BJ (cell line): ENCODE results near the gene MRPL52. TPM values are rescaled to one million over a fixed set of nuclear protein-coding genes. Genes with fewer than 3 reads are reported as not detected.
"Not testable (repeated sequence)": the region's sequence is repeated elsewhere in the genome, so short reads cannot be mapped to it uniquely, and the experiment has no call there.

Experiments used
- CTCF ChIA-PET: fragments of 350-600 bp; formaldehyde crosslinking; extraction: SDS; loops from one replicate; lab custom pipeline; 2021; ENCODE audit warnings: antibody characterized with exemption, inconsistent platforms; lab: Yijun Ruan, JAX
- POLR2A ChIA-PET: fragments of 300-600 bp; sonication (Branson Sonifier 250); formaldehyde crosslinking; extraction: SDS; loops from one replicate; lab custom pipeline; 2021; ENCODE audit warnings: antibody characterized with exemption; lab: Charles Lee
- DNase-seq: peaks from one replicate; pipeline ENCODE4 v3.0.0-alpha.2; 2011; ENCODE audit warnings: low read depth
- H3K27me3 ChIP-seq: 2 replicates; pipeline ENCODE4 v1.6.0; 2011; ENCODE audit warnings: low read length; ENCODE audit not compliant: control insufficient read depth, insufficient read depth
- H3K36me3 ChIP-seq: 2 replicates; pipeline ENCODE4 v1.5.1; 2011; ENCODE audit warnings: low read length; ENCODE audit not compliant: control insufficient read depth, insufficient read depth
- H3K4me3 ChIP-seq: 2 replicates; pipeline ENCODE4 v1.5.1; 2011; ENCODE audit warnings: low read depth, mild to moderate bottlenecking, control low read depth, low read length
- CTCF ChIP-seq: IDR thresholded peaks from 2 replicates; pipeline ENCODE4 v1.5.1; 2011; ENCODE audit warnings: low read depth, mild to moderate bottlenecking, control low read depth, inconsistent platforms, low read length, moderate library complexity; ENCODE audit not compliant: insufficient read depth
- polyA plus RNA-seq: library from polyadenylated mRNA; depleted of rRNA; stranded (reverse); fragments of >200 nt; gene quantifications from 2 replicates; pipeline ENCODE4 v1.2.3, GENCODE V29; 2011

Gene MRPL52
- polyA plus RNA-seq, 1 experiment: 66.7 TPM

- CTCF ChIA-PET: interaction anchor here (0.8 to 1.5 kb wide), 3 partner anchors 10 to 31 kb away, joined by 3 read pairs; no protein-coding TSS in a partner anchor
Measured at GRCh38 chr14:22791301-22791700, 38.4 kb upstream of the MRPL52 start.

GRCh38 chr14:22792158-22792557 is 37.5 kb upstream of the MRPL52 start:
- ChIA-PET CTCF (interaction anchor here (1.5 kb wide), 1 partner anchor 11 kb away, joined by 3 read pairs; no protein-coding TSS in a partner anchor), POLR2A (no interaction called here)
- no peaks in the 10 kb centered on the region; the same call in none of the 2 replicates for H3K27me3 ChIP-seq
- H3K4me3 ChIP-seq: no peak overlapping the region
- TF ChIP-seq CTCF: no peak
- DNase-seq: no peak
- H3K36me3 ChIP-seq: no peaks in the 10 kb centered on the region

More at GRCh38 chr14:22791301-22791700, 38.4 kb upstream of the MRPL52 start:
- no peak overlapping the region for H3K4me3 ChIP-seq
- DNase-seq: peak; percentile 41
- POLR2A ChIA-PET: no interaction called here
- no peaks in the 10 kb centered on the region for H3K36me3 ChIP-seq
- TF ChIP-seq CTCF: no peak
- no peaks in the 10 kb centered on the region; the same call in 1 of the 2 replicates for H3K27me3 ChIP-seq

- H3K4me3 ChIP-seq, H3K36me3 ChIP-seq, CTCF ChIA-PET, POLR2A ChIA-PET, H3K27me3 ChIP-seq, DNase-seq: not testable (repeated sequence)
Measured at GRCh38 chr14:22793550-22793949, 36.1 kb upstream of the MRPL52 start.

GRCh38 chr14:22793976-22794375 is 35.7 kb upstream of the MRPL52 start:
- POLR2A ChIA-PET: no interaction called here
- peaks cover 5% of the 10 kb centered on the region for H3K27me3 ChIP-seq
- H3K36me3 ChIP-seq: no peaks in the 10 kb centered on the region
- no peak for DNase-seq
- CTCF ChIA-PET: no interaction called here
- no peak overlapping the region for H3K4me3 ChIP-seq
- TF ChIP-seq CTCF: no peak

- H3K27me3 ChIP-seq: peaks cover 5% of the 10 kb centered on the region
- no peaks in the 10 kb centered on the region for H3K36me3 ChIP-seq
- ChIA-PET CTCF (no interaction called here), POLR2A (no interaction called here)
- DNase-seq: no peak
- TF ChIP-seq CTCF: no peak
- no peak overlapping the region for H3K4me3 ChIP-seq
Measured at GRCh38 chr14:22794551-22794951, 35.1 kb upstream of the MRPL52 start.

GRCh38 chr14:22796087-22796707 is 33.5 kb upstream of the MRPL52 start:
- no peak for DNase-seq
- ChIA-PET POLR2A (no interaction called here), CTCF (no interaction called here)
- TF ChIP-seq CTCF: no peak
- Histone ChIP-seq H3K27me3 (peaks cover 5% of the 10 kb centered on the region), H3K4me3 (no peak overlapping the region), H3K36me3 (no peaks in the 10 kb centered on the region)
